ENCODE data around the gene SNX4.
"Not testable (repeated sequence)": the region's sequence is repeated elsewhere in the genome, so short reads cannot be mapped to it uniquely, and the experiment has no call there.

Gene SNX4

DNA sequence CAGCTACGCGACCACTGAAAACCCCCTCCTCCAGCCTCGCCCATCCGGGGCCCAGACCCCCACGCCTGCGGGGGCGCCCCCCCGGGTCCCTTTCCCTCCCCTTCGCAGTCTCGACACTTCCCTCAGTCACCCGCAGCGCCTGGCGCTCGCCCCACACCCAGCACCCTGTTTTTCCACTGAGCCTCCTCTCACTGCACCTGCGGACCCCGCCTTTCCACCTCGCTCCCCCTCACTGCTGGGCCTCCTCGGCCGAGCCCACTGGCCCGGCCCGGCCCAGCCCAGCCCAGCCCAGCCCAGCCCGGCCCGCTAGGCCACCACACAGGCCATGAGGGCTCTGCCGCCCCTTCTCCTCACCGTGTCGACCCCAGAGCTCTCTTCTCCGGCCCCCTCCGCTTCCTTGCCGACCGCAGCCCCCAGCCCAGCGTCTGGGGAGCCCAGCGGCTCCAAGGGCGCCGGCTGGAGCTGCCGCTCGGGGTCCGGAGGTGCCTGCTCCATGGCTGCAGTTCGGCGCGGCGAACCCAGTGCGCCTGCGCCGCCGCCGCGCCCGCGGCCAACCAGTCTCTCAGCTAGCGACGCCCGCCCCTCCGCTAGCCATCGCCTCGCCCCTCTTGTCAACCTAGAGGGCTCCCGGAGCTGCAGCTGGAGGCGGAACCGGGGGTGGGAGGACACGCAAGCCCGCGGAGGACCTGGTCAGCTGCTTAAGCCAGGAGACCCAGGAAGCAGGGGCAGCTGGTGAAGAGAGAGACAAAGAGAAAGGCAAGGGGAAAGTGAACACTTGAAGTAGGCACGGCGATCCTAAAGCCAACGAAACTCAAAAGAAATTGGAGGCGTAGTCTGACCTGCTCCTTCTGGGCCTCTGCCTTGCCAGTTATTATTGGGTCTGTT, at the start of gene SNX4:
Gene SNX4 (minus strand): TSS at position 525 of the 885 bp plus-strand sequence. CDS start 30 bp downstream, at position 495.
- Histone ChIP-seq H3K36me3 (ENCODE audit: control insufficient read depth in 2 of 2, insufficient read depth in 2 of 2, low read length in 2 of 2) (peaks cover 0 to 3% of the 10 kb centered on the region in 2 donors), H3K4me1 (ENCODE audit: control insufficient read depth, insufficient read depth, low read length) (peaks cover 15% of the 10 kb centered on the region), H3K27ac (ENCODE audit: low read length) (peak within 1 kb of the TSS; percentile 62), H3K4me3 (ENCODE audit: low read length in 2 of 2) (peak within 1 kb of the TSS; percentile 80 to 88), H3K9ac (ENCODE audit: low read length in 2 of 2) (peak within 1 kb of the TSS; percentile 88 to 91), H3K9me3 (ENCODE audit: control insufficient read depth in 2 of 2, low read length in 2 of 2) (no peaks in the 10 kb centered on the region), H3K27me3 (ENCODE audit: control insufficient read depth in 1 of 2, insufficient read depth in 2 of 2, low read length in 2 of 2) (no peaks in the 10 kb centered on the region)

DNA sequence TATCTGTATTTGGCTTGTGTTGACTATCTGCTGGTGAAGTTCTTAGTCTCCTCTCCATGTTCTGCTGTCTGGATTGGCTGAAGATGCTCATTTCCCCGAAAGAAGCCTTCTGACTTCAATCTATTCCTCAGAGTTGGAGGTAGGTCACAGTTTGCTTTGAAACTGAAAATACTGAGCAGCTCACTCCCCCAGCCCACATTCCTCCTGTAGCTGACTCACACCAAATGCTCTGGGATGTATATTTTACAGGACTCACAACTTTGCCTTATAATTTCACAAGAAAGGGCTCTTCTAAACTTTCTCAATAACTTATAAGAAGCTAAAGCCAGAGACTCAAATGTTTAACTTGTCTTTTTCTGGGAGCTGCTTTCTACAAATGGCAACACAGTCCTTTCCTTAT, 36.3 kb upstream of the SNX4 start:
- Histone ChIP-seq H3K36me3 (ENCODE audit: control insufficient read depth in 2 of 2, insufficient read depth in 2 of 2, low read length in 2 of 2) (peaks cover 15 to 26% of the 10 kb centered on the region in 2 donors), H3K27me3 (ENCODE audit: control insufficient read depth in 1 of 2, insufficient read depth in 2 of 2, low read length in 2 of 2) (no peaks in the 10 kb centered on the region), H3K4me3 (ENCODE audit: low read length in 2 of 2) (no peak overlapping the region), H3K4me1 (ENCODE audit: control insufficient read depth, insufficient read depth, low read length) (no peaks in the 10 kb centered on the region), H3K27ac (ENCODE audit: low read length) (no peak overlapping the region), H3K9me3 (ENCODE audit: control insufficient read depth in 2 of 2, low read length in 2 of 2) (no peaks in the 10 kb centered on the region), H3K9ac (ENCODE audit: low read length in 2 of 2) (no peak overlapping the region)

DNA sequence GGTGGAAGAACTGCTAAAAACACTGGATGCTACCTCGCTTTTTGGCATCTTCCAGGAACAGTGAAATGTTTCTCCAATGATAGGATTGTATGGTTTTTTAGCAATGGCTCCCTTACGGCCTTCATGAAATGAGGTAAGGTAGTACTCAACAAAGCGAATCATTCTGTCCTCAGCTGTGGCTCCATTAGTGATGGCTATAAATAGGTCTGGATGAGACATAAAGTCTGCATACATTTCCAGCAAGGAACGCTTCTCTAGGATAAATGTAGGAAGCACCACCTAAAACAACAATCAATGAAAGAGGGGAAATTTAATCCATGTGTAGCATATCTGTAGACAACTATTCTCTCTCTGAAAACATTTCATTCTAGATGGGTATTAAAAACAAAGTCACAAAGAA, 32.4 kb upstream of the SNX4 start:
- Histone ChIP-seq H3K4me1 (ENCODE audit: control insufficient read depth, insufficient read depth, low read length) (no peaks in the 10 kb centered on the region), H3K36me3 (ENCODE audit: control insufficient read depth in 2 of 2, insufficient read depth in 2 of 2, low read length in 2 of 2) (peaks cover 10 to 15% of the 10 kb centered on the region in 2 donors), H3K9me3 (ENCODE audit: control insufficient read depth in 2 of 2, low read length in 2 of 2) (no peaks in the 10 kb centered on the region)

DNA sequence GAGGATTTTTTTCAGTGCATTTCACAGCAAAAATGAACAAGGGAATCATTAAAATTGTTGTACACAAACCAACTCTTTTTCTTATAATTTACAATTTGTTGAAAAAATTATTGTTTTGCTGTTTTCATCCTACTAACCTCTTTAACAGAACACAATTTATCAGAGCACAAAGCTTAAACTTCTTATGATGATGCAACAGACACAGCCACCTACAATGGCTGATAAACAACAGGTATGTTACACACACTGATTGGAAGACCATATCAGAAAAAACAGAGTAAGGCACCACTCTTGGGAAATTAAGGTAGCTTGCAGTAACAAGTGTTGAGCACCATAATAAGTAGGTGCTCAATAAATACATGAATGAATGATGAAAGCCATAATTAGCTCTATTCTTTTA, 8.9 kb upstream of the SNX4 start:
- no peak overlapping the region for H3K27ac ChIP-seq (ENCODE audit: low read length)
- H3K9me3 ChIP-seq (ENCODE audit: control insufficient read depth in 2 of 2, low read length in 2 of 2) = no peaks in the 10 kb centered on the region
- H3K27me3 ChIP-seq (ENCODE audit: control insufficient read depth in 1 of 2, insufficient read depth in 2 of 2, low read length in 2 of 2) = no peaks in the 10 kb centered on the region
- peaks cover 7 to 12% of the 10 kb centered on the region in 2 donors for H3K36me3 ChIP-seq (ENCODE audit: control insufficient read depth in 2 of 2, insufficient read depth in 2 of 2, low read length in 2 of 2)
- no peak overlapping the region for H3K9ac ChIP-seq (ENCODE audit: low read length in 2 of 2)
- H3K4me3 ChIP-seq (ENCODE audit: low read length in 2 of 2) = no peak overlapping the region
- H3K4me1 ChIP-seq (ENCODE audit: control insufficient read depth, insufficient read depth, low read length) = no peaks in the 10 kb centered on the region

More for the DNA sequence above, 32.4 kb upstream of the SNX4 start:
- no peak overlapping the region for H3K4me3 ChIP-seq (ENCODE audit: low read length in 2 of 2)
- no peak overlapping the region for H3K27ac ChIP-seq (ENCODE audit: low read length)
- no peaks in the 10 kb centered on the region for H3K27me3 ChIP-seq (ENCODE audit: control insufficient read depth in 1 of 2, insufficient read depth in 2 of 2, low read length in 2 of 2)
- no peak overlapping the region for H3K9ac ChIP-seq (ENCODE audit: low read length in 2 of 2)

DNA sequence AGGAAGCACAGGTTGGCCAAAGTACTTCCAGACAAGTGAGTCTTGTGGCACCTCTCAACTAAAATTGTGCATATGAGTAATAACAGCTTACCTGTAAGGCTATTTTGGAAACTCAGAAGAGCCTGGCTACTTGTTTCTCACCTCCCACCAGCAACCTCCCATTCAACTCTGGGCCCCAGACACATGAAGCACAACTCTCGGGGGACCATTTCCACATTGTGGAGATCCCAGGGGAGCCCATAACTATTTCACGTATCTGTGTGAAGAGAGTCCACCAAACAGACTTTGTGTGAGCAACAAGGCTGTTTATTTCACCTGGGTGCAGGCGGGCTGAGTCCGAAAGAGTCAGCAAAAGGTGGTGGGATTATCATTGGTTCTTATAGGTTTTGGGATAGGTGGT, 5.2 kb upstream of the SNX4 start:
- H3K9ac ChIP-seq (ENCODE audit: low read length in 2 of 2) = no peak overlapping the region
- H3K27ac ChIP-seq (ENCODE audit: low read length) = no peak overlapping the region
- peaks cover 4 to 5% of the 10 kb centered on the region in 2 donors for H3K36me3 ChIP-seq (ENCODE audit: control insufficient read depth in 2 of 2, insufficient read depth in 2 of 2, low read length in 2 of 2)
- no peaks in the 10 kb centered on the region for H3K4me1 ChIP-seq (ENCODE audit: control insufficient read depth, insufficient read depth, low read length)
- H3K27me3 ChIP-seq (ENCODE audit: control insufficient read depth in 1 of 2, insufficient read depth in 2 of 2, low read length in 2 of 2) = no peaks in the 10 kb centered on the region
- H3K4me3 ChIP-seq (ENCODE audit: low read length in 2 of 2) = no peak overlapping the region
- no peaks in the 10 kb centered on the region for H3K9me3 ChIP-seq (ENCODE audit: control insufficient read depth in 2 of 2, low read length in 2 of 2)

DNA sequence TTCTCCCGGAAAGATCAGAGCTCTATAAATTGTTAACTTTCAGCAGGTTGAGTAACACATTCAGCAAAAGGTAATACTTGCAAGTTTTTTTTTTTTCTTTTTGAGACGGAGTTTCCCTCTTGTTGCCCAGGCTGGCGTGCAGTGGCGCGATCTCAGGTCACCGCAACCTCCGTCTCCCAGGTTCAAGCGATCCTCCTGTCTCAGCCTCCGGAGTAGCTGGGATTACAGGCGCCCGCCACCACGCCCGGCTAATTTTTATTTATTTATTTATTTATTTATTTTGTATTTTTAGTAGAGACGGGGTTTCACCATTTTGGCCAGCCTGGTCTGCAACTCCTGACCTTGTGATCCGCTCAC, 539 bp upstream of the SNX4 start:
- peak overlapping the region; percentile 62 for H3K27ac ChIP-seq (ENCODE audit: low read length)
- H3K4me1 ChIP-seq (ENCODE audit: control insufficient read depth, insufficient read depth, low read length) = peaks cover 15% of the 10 kb centered on the region
- not testable (repeated sequence) for H3K9me3 ChIP-seq (ENCODE audit: control insufficient read depth in 2 of 2, low read length in 2 of 2); H3K36me3 ChIP-seq (ENCODE audit: control insufficient read depth in 2 of 2, insufficient read depth in 2 of 2, low read length in 2 of 2); H3K27me3 ChIP-seq (ENCODE audit: control insufficient read depth in 1 of 2, insufficient read depth in 2 of 2, low read length in 2 of 2)
- H3K4me3 ChIP-seq (ENCODE audit: low read length in 2 of 2) = peak overlapping the region; percentile 80 to 88
- peak overlapping the region; percentile 88 to 91 for H3K9ac ChIP-seq (ENCODE audit: low read length in 2 of 2)

DNA sequence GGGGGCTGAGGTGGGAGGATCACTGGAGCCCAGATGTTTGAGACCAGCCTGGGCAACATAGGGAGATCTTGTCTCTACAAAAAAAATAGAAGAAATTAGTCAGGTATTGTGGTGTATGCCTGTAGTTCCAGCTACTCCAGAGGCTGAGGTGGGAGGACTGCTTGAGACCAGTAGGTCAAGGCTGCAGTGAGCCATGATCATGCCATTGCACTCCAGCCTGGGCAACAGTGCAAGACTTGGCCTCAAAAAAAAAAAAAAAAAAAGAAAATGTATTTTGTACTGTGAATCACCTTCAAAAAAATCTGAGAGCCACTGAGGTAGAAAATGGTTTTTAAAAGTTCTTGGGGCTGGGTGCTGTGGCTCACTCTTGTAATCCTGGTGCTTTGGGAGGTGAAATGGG, 4.6 kb downstream of the SNX4 start:
- Histone ChIP-seq H3K4me3 (ENCODE audit: low read length in 2 of 2) (no peak overlapping the region), H3K27me3 (ENCODE audit: control insufficient read depth in 1 of 2, insufficient read depth in 2 of 2, low read length in 2 of 2) (no peaks in the 10 kb centered on the region), H3K9ac (ENCODE audit: low read length in 2 of 2) (no peak overlapping the region), H3K4me1 (ENCODE audit: control insufficient read depth, insufficient read depth, low read length) (peaks cover 15% of the 10 kb centered on the region), H3K36me3 (ENCODE audit: control insufficient read depth in 2 of 2, insufficient read depth in 2 of 2, low read length in 2 of 2) (peaks cover 4 to 6% of the 10 kb centered on the region in 2 donors), H3K9me3 (ENCODE audit: control insufficient read depth in 2 of 2, low read length in 2 of 2) (no peaks in the 10 kb centered on the region), H3K27ac (ENCODE audit: low read length) (no peak overlapping the region)

DNA sequence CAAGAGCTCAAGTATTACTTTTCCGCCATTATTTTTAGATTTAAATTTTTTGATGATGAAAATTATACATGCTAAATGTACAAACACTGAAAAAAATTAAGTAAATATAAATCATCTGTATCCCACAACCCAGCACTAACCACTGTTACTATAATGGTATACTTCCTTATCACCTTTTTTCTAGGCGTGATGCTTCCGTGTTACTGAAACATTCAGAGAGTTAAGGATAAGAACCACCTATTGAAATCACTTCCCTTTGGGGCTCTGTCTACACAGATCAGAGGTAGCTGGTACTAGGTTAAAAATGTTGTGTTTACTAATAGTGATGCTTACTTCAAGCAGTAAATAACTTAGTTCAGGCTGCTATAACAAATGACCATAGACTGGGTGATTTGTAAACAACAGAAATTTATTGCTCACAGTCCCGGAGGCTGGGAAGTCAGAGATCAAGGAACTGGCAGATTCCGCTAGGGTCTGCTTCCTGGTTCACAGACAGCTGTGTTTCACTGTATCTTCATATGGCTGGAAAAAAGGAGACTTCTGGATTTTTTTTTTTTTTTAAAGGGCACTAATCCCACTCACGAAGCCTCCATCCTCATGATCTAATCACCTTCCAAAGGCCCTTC, 6.4 kb downstream of the SNX4 start:
- Histone ChIP-seq H3K27ac (ENCODE audit: low read length) (no peak overlapping the region), H3K36me3 (ENCODE audit: control insufficient read depth in 2 of 2, insufficient read depth in 2 of 2, low read length in 2 of 2) (peaks cover 4 to 6% of the 10 kb centered on the region in 2 donors)

DNA sequence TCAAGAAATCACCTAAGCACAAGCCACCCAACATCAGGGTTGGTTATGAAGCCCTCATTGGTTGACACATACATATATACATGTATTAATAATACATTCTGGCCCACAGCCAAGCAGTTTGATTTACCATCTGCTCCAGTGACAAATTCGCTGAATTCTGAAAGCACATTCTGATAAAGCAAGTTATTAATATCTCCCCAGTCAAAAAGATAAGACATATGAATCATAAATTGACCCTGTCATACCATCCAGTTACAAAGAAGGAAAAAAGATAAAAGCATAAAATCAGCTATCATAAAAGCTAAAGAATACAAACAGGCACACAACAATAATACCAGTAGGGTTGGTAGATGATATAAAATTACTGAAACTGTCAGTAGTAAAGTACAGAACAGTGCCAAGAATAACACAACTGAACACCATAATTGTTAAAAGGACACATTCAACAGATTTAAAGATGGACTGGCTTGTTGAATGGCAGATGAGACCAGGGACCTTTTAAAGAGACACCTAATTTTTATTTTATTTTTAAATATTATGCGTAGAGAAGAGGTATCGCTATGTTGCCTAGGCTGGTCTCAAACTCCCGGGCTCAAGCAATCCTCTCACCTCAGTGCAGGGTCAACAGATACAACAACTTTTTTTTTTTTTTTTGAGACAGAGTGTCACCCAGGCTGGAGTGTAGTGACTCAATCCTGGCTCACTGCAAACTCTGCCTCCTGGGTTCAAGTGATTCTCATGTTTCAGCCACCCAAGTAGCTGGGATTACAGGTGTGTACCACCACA, 7.7 kb downstream of the SNX4 start:
- no peak overlapping the region for H3K4me3 ChIP-seq (ENCODE audit: low read length in 2 of 2)
- H3K9ac ChIP-seq (ENCODE audit: low read length in 2 of 2) = no peak overlapping the region
- peaks cover 4 to 7% of the 10 kb centered on the region in 2 donors for H3K36me3 ChIP-seq (ENCODE audit: control insufficient read depth in 2 of 2, insufficient read depth in 2 of 2, low read length in 2 of 2)
- H3K9me3 ChIP-seq (ENCODE audit: control insufficient read depth in 2 of 2, low read length in 2 of 2) = no peaks in the 10 kb centered on the region
- no peaks in the 10 kb centered on the region for H3K27me3 ChIP-seq (ENCODE audit: control insufficient read depth in 1 of 2, insufficient read depth in 2 of 2, low read length in 2 of 2)
- no peak overlapping the region for H3K27ac ChIP-seq (ENCODE audit: low read length)
- H3K4me1 ChIP-seq (ENCODE audit: control insufficient read depth, insufficient read depth, low read length) = no peaks in the 10 kb centered on the region

More for the DNA sequence above, 6.4 kb downstream of the SNX4 start:
- no peak overlapping the region for H3K4me3 ChIP-seq (ENCODE audit: low read length in 2 of 2)
- no peaks in the 10 kb centered on the region for H3K27me3 ChIP-seq (ENCODE audit: control insufficient read depth in 1 of 2, insufficient read depth in 2 of 2, low read length in 2 of 2)
- no peak overlapping the region for H3K9ac ChIP-seq (ENCODE audit: low read length in 2 of 2)
- H3K4me1 ChIP-seq (ENCODE audit: control insufficient read depth, insufficient read depth, low read length) = peaks cover 6% of the 10 kb centered on the region
- no peaks in the 10 kb centered on the region for H3K9me3 ChIP-seq (ENCODE audit: control insufficient read depth in 2 of 2, low read length in 2 of 2)

DNA sequence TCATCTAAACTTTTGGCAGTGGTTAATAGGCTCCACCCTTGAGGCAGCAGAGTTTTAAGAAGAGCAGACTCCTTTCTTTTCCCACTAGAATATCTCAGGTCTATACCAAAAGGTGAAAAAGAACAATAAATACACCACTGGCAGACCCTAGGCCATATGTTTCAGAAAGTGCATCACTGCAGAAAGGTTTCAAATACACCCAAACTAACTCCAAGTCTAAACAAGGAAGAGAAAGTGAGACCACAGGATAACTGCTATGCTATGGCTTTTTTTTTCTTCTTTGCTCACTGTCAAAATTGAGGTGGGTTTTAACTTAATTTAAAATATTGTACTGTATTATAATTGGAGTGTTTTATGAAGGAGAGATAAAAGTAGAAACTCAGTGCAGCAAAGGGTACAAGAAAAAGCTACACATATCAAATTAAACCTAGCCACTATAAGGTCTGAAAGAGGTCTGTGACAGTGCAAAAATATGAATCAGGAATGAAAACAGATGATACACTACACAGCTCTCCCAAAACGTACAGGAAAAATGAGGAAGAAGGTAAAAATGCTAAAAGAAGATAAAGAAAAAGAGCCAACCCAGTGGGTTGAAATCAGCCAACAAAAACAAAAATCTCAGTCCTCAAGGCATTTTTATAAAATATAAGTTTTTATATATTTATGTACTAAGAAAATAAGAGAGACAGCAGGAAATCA, 8.4 kb downstream of the SNX4 start:
- Histone ChIP-seq H3K27ac (ENCODE audit: low read length) (no peak overlapping the region), H3K9ac (ENCODE audit: low read length in 2 of 2) (no peak overlapping the region), H3K4me1 (ENCODE audit: control insufficient read depth, insufficient read depth, low read length) (no peaks in the 10 kb centered on the region), H3K27me3 (ENCODE audit: control insufficient read depth in 1 of 2, insufficient read depth in 2 of 2, low read length in 2 of 2) (no peaks in the 10 kb centered on the region), H3K36me3 (ENCODE audit: control insufficient read depth in 2 of 2, insufficient read depth in 2 of 2, low read length in 2 of 2) (peaks cover 4 to 9% of the 10 kb centered on the region in 2 donors), H3K9me3 (ENCODE audit: control insufficient read depth in 2 of 2, low read length in 2 of 2) (no peaks in the 10 kb centered on the region), H3K4me3 (ENCODE audit: low read length in 2 of 2) (no peak overlapping the region)
